WERI-Rb-1 (cell line): Measurements from ENCODE around the gene FARS2.
A peak's percentile ranks its signal among the peaks of the same experiment; 100 is the strongest.

Experiments used
- DNase-seq: peaks from one replicate; pipeline ENCODE4 v3.0.0-alpha.2; 2020
- H3K27ac ChIP-seq: fragments of 250-450 bp; sonication (Bioruptor Pico); 2 replicates; pipeline ENCODE4 v1.5.1; 2020; ENCODE audit warnings: mild to moderate bottlenecking, moderate library complexity
- H3K27me3 ChIP-seq: fragments of 250-450 bp; sonication (Bioruptor Pico); 2 replicates; pipeline ENCODE4 v1.5.1; 2021; ENCODE audit warnings: mild to moderate bottlenecking, low read depth, moderate library complexity; ENCODE audit not compliant: insufficient read depth, severe bottlenecking
- H3K36me3 ChIP-seq: fragments of 250-450 bp; sonication (Bioruptor Pico); 2 replicates; pipeline ENCODE4 v1.5.1; 2020; ENCODE audit warnings: mild to moderate bottlenecking, moderate library complexity
- H3K4me3 ChIP-seq: 2 replicates; pipeline ENCODE4 v1.5.1; 2011; ENCODE audit warnings: low read depth, mild to moderate bottlenecking, control low read depth, low read length
- H3K9me3 ChIP-seq: fragments of 250-450 bp; sonication (Bioruptor Pico); 2 replicates; pipeline ENCODE4 v1.5.1; 2021; ENCODE audit warnings: mild to moderate bottlenecking, moderate library complexity; ENCODE audit not compliant: severe bottlenecking
- CTCF ChIP-seq: IDR thresholded peaks from 2 replicates; pipeline ENCODE4 v1.5.1; 2011; ENCODE audit warnings: low read depth, mild to moderate bottlenecking, control low read depth, inconsistent platforms, low read length

Gene FARS2

GRCh38 chr6:5729813-5730517 is 468.7 kb downstream of the FARS2 start:
- peak; percentile 46; the same call in 1 of the 2 replicates for TF ChIP-seq CTCF
- H3K27me3 ChIP-seq, result no peaks in the 10 kb centered on the region
- no peak overlapping the region; the same call in 1 of the 2 replicates for H3K4me3 ChIP-seq
- H3K9me3 ChIP-seq, result no peaks in the 10 kb centered on the region
- DNase-seq, result peak; percentile 66
- peak overlapping the region; percentile 52 for H3K27ac ChIP-seq
- no peaks in the 10 kb centered on the region for H3K36me3 ChIP-seq

GRCh38 chr6:5730585-5731263 is 469.4 kb downstream of the FARS2 start:
- no peaks in the 10 kb centered on the region for H3K9me3 ChIP-seq
- TF ChIP-seq CTCF, result no peak
- no peaks in the 10 kb centered on the region for H3K36me3 ChIP-seq
- no peak overlapping the region; the same call in 1 of the 2 replicates for H3K4me3 ChIP-seq
- peak; percentile 53 for DNase-seq
- H3K27me3 ChIP-seq, result no peaks in the 10 kb centered on the region
- H3K27ac ChIP-seq, result peak overlapping the region; percentile 52

GRCh38 chr6:5731435-5731834 is 470.1 kb downstream of the FARS2 start:
- TF ChIP-seq CTCF, result no peak
- DNase-seq, result no peak
- H3K9me3 ChIP-seq, result no peaks in the 10 kb centered on the region
- H3K27me3 ChIP-seq, result no peaks in the 10 kb centered on the region
- H3K4me3 ChIP-seq, result no peak overlapping the region
- H3K27ac ChIP-seq, result no peak overlapping the region
- H3K36me3 ChIP-seq, result no peaks in the 10 kb centered on the region

- no peak overlapping the region for H3K4me3 ChIP-seq
- no peak for TF ChIP-seq CTCF
Observed at GRCh38 chr6:5732496-5732895, 471.2 kb downstream of the FARS2 start.

GRCh38 chr6:5736016-5736738 is 474.9 kb downstream of the FARS2 start:
- Histone ChIP-seq H3K27ac (no peak overlapping the region), H3K36me3 (no peaks in the 10 kb centered on the region; the same call in 1 of the 2 replicates), H3K27me3 (no peaks in the 10 kb centered on the region), H3K9me3 (no peaks in the 10 kb centered on the region), H3K4me3 (no peak overlapping the region)
- DNase-seq, result no peak
- TF ChIP-seq CTCF, result no peak

More at GRCh38 chr6:5732496-5732895, 471.2 kb downstream of the FARS2 start:
- H3K27ac ChIP-seq, result no peak overlapping the region
- DNase-seq, result no peak
- no peaks in the 10 kb centered on the region for H3K27me3 ChIP-seq
- no peaks in the 10 kb centered on the region for H3K9me3 ChIP-seq
- H3K36me3 ChIP-seq, result no peaks in the 10 kb centered on the region
